ENCODE results near the gene LRRC8B. TPM values are rescaled to one million over a fixed set of nuclear protein-coding genes. Genes with fewer than 3 reads are reported as not detected.
A peak's percentile ranks its signal among the peaks of the same experiment; 100 is the strongest.

The LRRC8B gene
- total and polyA plus RNA-seq, 2 of the 13 experiments (the other 11 are each of a cell fraction or from before 2014, with no cell fraction given), result 4.9 to 7.6 TPM

GRCh38 chr1:89609781-89610456, 85.3 kb downstream of the LRRC8B start (continued):
- TF ChIP-seq ZNF292 (CRISPR knock-in tag; IDR thresholded peaks at IDR 0.05; ENCODE audit: borderline replicate concordance, low read depth) (peak; percentile 87), BORCS8-MEF2B (CRISPR knock-in tag; IDR thresholded peaks at IDR 0.05) (0 out of 2 replicates have a peak, but pooled peaks have one; percentile 60), HDAC1 (CRISPR knock-in tag; IDR thresholded peaks at IDR 0.05) (peak; percentile 44; the same call in 1 of the 2 replicates), PATZ1 (CRISPR knock-in tag; IDR thresholded peaks at IDR 0.05) (peak; percentile 83), ZNF549 (CRISPR knock-in tag; IDR thresholded peaks at IDR 0.05) (no peak), TCF12 (IDR thresholded peaks at IDR 0.05) (no peak), TCF12 (CRISPR knock-in tag; IDR thresholded peaks at IDR 0.05) (0 out of 2 replicates have a peak, but pooled peaks have one; percentile 35), ZNF7 (CRISPR knock-in tag; IDR thresholded peaks at IDR 0.05) (no peak), MEIS1 (CRISPR knock-in tag; IDR thresholded peaks at IDR 0.05; ENCODE audit: borderline replicate concordance) (0 out of 2 replicates have a peak, but pooled peaks have one; percentile 10), ZBTB7B (CRISPR knock-in tag; IDR thresholded peaks at IDR 0.05) (0 out of 2 replicates have a peak, but pooled peaks have one; percentile 39), ZNF558 (CRISPR knock-in tag; IDR thresholded peaks at IDR 0.05; ENCODE audit: borderline replicate concordance) (0 out of 2 replicates have a peak, but pooled peaks have one; percentile 30), KAT2B (IDR thresholded peaks at IDR 0.05; ENCODE audit: borderline replicate concordance, low read depth, low read length) (no peak), ZNF296 (CRISPR knock-in tag; conservative IDR thresholded peaks at IDR 0.05) (0 out of 2 replicates have a peak, but pooled peaks have one; percentile 43), HINFP (CRISPR knock-in tag; IDR thresholded peaks at IDR 0.05; ENCODE audit: low read depth) (0 out of 2 replicates have a peak, but pooled peaks have one; percentile 54), HNF1B (CRISPR knock-in tag; IDR thresholded peaks at IDR 0.05) (no peak), POGZ (CRISPR knock-in tag; IDR thresholded peaks at IDR 0.05) (0 out of 2 replicates have a peak, but pooled peaks have one; percentile 14), TEAD3 (CRISPR knock-in tag; optimal IDR thresholded peaks at IDR 0.05; ENCODE audit: borderline replicate concordance) (peak; percentile 76), ARID4A (CRISPR knock-in tag; IDR thresholded peaks at IDR 0.05; ENCODE audit: borderline replicate concordance) (peak; percentile 58; the same call in 1 of the 2 replicates)
